GM21447 (cell line): ENCODE data around the gene HPRT1.
"Not testable (repeated sequence)": the region's sequence is repeated elsewhere in the genome, so short reads cannot be mapped to it uniquely, and the experiment has no call there.

Experiments
- ATAC-seq: cut with Tn5 transposase; IDR thresholded peaks from one replicate; pipeline ENCODE4 v1.9.1; 2021; ENCODE audit not compliant: unreplicated experiment

HPRT1 gene, protein sequence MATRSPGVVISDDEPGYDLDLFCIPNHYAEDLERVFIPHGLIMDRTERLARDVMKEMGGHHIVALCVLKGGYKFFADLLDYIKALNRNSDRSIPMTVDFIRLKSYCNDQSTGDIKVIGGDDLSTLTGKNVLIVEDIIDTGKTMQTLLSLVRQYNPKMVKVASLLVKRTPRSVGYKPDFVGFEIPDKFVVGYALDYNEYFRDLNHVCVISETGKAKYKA

DNA sequence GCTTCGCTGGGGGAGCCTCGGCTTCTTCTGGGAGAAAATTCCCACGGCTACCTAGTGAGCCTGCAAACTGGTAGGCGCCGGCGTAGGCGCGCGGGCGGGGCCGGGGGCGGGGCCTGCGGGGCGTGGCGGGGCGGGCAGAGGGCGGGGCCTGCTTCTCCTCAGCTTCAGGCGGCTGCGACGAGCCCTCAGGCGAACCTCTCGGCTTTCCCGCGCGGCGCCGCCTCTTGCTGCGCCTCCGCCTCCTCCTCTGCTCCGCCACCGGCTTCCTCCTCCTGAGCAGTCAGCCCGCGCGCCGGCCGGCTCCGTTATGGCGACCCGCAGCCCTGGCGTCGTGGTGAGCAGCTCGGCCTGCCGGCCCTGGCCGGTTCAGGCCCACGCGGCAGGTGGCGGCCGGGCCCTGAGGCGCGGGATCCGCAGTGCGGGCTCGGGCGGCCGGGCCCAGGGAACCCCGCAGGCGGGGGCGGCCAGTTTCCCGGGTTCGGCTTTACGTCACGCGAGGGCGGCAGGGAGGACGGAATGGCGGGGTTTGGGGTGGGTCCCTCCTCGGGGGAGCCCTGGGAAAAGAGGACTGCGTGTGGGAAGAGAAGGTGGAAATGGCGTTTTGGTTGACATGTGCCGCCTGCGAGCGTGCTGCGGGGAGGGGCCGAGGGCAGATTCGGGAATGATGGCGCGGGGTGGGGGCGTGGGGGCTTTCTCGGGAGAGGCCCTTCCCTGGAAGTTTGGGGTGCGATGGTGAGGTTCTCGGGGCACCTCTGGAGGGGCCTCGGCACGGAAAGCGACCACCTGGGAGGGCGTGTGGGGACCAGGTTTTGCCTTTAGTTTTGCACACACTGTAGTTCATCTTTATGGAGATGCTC, at the start of gene HPRT1:
TSS of gene HPRT1 (plus strand) at position 161 of the 857 bp plus-strand sequence. CDS start at position 308, 147 bp downstream.
- ATAC-seq: peak; percentile 90

DNA sequence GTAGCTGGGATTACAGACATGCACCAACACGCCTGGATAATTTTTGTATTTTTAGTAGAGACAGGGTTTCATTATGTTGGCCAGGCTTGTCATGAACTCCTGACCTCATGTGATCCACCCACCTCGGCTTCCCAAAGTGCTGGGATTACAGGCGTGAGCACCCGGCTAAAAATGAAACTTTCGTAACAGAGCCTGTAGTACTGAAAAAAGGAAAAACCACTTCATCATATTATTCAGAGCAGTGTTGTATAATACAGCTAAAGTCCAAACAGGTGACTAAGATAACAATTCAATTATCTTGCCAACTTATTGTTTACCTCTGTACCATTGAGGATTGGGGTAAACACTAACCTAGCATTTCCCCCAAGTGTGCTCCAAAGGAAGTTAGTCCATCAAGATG, 43.9 kb upstream of the HPRT1 start:
- no peak for ATAC-seq

DNA sequence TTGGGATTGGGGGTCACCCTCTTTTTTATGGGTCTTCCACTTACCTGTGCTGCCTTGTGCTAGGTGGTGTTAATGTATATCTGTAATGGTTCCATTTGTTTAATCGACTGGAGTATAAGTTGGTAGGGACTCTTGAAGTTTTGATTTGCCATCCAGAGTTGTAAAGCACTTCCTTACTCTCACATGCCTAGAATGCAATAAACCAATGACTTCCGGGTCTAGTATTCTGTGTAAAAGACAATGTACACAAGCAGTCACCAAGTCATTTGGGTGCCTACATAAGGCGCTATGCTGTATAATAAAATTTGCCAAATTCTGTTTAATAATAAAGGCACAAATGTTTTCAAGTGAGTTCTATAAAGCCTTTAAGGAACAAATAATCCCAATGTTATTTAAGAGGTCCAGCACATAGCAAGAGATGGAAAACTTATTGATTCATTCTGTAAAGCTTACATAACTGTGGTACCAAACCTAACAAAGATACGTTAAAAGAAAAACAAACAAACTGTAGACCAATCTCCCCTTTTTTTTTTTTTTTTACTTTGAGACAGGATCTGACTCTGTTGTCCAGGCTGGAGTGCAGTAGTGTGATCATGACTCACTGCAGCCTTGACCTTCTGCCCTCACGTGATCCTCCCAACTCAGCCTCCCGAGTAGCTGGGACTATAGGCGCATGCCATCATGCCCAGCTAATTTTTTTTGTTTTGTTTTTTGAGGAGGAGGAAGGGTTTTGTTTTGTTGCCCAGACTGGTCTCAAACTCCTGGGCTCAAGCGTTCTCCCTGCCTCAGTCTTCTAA, 41.5 kb upstream of the HPRT1 start:
- ATAC-seq: no peak

DNA sequence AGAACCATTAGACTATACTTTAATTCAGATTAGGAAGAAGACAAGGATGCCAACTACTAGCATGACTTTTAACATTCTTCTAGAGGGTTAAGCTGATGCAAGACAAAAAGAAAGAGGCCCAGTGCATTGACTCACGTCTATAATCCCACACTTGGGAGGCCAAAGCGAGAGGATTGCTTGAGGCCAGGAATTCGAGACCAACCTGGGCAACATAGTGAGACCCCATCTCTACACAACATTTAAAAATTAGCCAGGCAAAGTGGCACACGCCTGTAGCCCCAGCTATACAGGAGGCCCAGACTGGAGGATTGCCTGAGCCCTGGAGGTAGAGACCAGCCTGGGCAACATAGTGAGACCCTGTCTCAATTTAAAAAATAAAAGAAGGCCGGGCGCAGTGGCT, 40.2 kb upstream of the HPRT1 start:
- ATAC-seq: no peak

DNA sequence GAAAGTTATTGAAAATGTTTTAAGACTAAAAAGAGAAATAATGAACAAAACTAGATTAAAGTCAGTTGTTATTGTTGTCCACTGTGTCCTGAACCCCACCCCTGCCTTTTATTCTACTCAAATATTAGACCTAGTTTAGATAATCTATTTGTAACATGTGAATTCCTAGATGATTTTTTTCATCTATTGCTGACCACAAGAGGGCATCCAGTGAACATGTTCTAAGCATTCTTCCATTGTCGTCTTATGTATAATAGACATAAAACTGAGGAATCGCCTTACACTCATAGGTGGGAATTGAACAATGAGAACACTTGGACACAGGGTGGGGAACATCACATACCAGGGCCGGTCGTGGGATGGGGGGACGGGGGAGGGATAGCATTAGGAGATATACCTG, 36.4 kb upstream of the HPRT1 start:
- ATAC-seq: no peak

DNA sequence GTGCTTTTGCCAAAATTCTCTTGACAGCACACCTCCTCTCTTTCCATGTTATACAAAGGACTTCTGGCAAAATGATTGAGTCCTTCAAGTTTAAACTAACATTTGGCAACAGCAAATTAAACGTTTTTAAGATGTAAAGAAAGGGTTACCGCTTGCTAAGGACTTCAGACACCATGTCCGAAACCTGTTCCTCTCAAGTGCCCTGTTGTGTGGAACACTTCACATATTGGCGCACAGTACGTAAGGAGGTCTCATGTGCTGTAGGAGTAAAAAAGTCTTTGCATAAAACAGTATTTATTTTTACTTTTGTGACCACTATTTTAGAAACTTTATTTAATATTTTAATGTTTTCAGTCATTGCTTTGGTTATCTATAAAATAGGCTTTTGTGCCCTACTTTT, 33.7 kb upstream of the HPRT1 start:
- no peak for ATAC-seq

DNA sequence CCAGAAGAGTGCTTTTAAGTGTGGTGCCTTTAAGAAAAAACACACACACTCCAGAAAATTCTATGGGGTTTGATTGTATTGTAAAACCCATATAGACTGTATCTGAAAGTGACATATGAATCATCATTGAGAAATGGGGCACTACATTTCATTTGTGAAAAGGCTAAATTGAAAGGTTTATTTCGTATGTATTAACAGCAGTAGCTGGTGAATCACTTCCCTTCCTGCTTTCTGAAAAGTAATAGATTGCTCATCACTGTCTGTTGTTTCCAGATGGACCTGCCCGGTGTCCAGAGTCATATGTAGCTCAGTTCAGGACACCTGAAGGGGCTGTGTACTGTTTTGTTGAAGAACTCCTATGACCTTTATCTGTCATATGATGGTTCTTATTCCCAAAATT, 28.1 kb upstream of the HPRT1 start:
- no peak for ATAC-seq

DNA sequence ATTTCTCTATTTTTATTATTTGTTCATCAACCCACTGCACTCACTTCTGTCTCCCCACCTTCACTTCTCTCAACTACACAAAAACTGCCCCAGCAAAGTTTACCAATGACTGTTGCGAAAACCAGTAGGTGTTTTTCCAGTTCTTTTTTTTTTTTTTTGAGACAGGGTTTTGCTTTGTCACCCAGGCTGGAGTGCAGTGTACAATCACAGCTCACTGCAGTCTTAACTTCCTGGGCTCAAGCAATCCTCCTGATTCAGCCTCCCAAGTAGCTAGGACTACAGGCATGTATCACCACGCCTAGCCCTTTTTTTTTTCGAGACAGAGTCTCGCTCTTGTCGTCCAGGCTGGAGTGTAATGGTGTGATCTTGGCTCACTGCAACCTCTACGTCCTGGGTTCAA, 24.1 kb upstream of the HPRT1 start:
- no peak for ATAC-seq

DNA sequence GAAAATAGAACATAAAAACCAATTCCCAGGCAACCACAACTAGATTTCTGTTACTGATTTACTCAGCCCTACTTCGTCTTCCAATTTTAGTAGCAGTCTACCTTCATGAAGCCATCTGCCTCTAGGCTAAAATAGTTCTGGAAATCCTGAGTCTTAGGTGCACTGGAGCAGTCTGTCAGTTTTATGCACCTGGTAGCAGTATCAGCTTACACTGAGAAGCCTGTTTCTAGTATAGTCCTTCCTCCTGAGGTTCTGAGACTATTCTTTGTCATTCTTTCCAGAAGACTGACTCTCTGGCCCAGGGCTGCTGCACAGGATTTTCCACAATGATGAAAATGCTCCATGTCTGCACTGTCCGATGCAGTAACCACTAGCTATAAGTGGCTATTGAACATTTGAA, 16.9 kb upstream of the HPRT1 start:
- peak; percentile 88 for ATAC-seq

DNA sequence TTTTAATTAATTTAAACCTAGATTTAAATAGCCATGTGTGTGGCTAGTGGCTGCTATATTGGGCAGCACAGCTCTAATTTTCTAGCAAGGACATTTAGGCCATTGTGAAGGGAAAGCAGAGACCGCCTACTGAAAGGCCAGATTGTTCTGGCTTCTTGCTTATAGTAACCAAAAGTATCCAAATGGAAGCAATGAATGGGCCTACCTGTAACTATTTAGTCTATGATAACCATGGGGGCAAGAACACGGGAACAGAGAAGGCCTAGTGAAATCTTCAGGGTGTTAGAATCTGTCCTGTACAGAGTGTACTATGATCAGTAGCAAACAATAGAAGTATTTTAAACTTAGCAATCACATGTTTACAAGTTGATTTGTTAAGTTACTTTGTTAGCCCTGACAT, 16.5 kb upstream of the HPRT1 start:
- ATAC-seq: no peak

DNA sequence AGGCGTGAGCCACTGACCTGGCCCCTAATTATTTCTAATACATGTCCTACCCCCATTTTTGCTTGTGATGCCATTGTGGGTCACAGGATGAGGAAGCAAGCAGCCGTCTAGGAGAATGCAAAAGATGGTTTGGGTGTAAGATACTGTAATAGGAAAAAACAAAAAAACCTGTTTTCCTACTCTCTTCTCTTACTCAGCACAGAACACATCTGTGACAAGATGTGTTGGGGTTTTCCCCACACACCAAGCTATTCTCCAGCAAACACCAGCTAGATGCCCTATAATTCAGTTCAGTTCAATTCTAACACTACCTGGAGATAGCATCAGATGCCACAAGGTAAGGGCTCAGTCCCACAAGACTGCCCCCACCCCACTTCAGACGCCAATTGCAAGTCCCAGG, 15.3 kb upstream of the HPRT1 start:
- ATAC-seq: no peak

DNA sequence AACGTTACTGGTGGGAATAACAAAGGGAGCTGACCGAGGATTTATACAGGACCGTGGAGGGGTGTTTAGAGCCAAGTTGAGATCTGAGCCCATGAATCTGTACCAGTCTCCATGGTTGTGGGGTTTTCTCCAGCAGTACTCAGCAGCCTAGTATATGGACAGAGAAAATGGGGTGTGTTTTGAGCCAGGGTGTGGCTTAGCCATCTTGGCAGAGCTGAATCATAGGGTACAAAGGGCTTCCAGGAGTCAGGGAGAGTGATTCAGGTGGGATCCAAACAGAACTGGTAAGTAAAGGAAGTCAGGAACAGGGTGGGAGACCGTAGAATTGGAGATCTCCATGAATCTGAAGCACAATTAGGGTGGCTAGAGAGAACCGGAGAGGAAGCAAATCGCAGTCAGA, 7.4 kb upstream of the HPRT1 start:
- no peak for ATAC-seq

DNA sequence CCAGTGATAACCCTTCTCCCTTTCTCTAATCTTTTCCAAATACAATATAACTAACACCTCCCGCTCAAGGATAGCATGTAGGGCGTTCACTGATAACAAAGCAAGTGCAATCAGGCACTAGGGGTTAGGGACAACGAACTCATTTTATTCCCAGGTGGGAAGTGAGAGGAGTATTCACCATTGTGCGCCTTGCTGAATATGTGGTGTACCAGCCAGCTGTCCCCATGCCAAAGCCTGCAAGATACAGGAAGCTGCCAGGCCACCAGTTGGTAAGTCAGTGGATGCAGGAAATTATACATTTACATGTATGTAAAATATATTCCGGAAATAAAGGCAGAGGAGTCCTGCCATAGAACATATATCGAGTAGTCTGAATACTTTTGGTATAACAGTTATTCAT, 6.3 kb upstream of the HPRT1 start:
- no peak for ATAC-seq

DNA sequence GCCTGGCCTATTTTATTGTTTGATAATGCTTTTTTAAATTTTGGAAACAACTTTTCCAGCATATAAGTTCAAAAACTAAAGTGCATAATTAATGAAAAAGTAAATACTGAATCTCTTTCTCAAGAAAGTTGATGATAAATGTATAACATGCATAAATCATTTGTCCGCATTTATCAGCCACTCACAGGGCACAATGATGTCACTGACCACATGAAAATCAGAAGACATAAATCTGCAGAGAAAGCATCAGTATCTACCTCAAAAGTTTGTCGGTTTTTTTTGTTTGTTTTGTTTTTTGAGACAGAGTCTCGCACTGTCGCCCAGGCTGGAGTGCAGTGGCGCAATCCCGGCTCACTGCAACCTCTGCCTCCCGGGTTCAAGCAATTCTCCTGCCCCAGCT, 5.5 kb upstream of the HPRT1 start:
- ATAC-seq: no peak

DNA sequence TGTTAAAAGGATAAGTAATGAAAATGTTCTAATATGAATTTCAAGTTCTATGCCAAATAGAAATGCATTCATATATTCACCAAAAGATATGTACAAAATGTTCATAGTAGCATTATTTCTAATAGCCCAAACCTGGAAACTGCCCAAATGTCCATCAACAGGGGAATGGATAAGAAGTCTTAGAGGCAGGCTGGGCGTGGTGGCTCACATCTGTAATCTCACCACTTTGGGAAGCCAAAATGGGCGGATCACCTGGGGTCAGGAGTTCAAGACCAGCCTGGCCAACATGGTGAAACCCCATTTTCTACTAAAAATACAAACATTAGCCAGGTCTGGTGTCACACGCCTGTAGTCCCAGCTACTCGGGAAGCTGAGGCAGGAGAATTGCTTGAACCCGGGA, 2.3 kb upstream of the HPRT1 start:
- ATAC-seq: no peak

DNA sequence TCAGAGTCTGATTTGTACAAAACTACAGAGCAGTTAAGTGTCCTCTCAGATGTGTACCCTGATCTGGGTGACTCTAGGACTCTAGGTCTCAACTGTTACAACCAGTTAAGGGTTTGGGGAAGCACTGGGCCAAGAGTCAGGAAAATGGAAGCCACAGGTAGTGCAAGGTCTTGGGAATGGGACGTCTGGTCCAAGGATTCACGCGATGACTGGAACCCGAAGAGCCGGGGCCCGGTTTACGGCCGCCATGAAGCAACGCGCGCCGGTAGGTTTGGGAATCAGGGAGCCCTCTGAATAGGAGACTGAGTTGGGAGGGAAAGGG, 321 bp upstream of the HPRT1 start:
- ATAC-seq: peak; percentile 11

DNA sequence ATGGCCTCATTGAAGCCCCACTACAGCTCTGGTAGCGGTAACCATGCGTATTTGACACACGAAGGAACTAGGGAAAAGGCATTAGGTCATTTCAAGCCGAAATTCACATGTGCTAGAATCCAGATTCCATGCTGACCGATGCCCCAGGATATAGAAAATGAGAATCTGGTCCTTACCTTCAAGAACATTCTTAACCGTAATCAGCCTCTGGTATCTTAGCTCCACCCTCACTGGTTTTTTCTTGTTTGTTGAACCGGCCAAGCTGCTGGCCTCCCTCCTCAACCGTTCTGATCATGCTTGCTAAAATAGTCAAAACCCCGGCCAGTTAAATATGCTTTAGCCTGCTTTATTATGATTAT, 876 bp downstream of the HPRT1 start:
- no peak for ATAC-seq

DNA sequence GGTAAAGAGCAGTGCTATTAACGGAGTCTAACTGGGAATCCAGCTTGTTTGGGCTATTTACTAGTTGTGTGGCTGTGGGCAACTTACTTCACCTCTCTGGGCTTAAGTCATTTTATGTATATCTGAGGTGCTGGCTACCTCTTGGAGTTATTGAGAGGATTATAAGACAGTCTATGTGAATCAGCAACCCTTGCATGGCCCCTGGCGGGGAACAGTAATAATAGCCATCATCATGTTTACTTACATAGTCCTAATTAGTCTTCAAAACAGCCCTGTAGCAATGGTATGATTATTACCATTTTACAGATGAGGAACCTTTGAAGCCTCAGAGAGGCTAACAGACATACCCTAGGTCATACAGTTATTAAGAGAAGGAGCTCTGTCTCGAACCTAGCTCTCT, 1.5 kb downstream of the HPRT1 start:
- no peak for ATAC-seq

DNA sequence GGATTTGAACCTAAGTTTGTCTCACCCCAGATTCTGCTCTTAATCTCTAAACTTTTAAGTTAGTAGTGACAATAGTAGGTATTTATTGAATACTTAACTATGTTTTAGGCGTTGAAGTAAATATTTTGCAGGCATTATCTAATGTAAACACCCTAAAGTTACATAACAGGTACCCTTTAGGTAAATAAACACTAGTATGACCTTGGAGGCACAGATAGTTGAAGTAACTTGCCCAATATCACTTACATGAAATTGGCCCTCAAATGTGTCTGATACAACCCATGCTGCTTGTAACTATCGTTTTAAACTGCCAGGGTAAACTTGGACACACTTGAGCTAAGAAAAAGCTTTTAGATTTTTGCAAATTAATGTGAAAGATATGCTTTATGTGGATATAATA, 3.0 kb downstream of the HPRT1 start:
- ATAC-seq: no peak

DNA sequence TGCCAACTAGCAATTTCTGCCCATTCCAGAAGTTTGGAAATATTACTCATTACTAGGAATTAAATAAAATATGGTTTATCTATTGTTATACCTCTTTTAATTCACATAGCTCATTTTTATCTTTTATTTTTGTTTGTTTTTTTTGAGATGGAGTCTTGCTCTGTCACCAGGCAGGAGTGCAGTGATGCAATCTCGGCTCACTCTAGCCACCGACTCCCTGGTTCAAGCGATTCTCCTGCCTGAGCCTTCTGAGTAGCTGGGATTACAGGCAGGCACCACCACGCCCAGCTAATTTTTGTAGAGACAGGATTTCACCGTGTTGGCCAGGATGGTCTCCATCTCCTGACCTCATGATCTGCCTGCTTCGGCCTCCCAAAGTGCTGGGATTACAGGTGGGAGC, 4.5 kb downstream of the HPRT1 start:
- not testable (repeated sequence) for ATAC-seq

DNA sequence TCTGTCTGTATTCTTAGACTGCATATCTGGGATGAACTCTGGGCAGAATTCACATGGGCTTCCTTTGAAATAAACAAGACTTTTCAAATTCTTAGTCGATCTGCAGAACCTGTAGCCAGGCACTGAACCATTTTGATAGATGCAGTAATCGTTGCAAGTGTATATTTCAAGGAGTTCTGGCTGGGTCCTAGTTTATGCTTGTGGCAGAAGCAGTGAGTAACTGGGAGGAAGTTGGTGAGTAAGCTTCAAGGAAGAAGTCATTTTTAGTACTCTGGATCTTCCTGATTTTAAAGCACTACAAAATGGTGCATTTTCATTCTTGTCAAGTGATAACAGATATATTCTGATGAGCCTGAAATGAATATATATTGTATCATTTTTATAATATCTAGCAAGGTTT, 9.5 kb downstream of the HPRT1 start:
- ATAC-seq: no peak

DNA sequence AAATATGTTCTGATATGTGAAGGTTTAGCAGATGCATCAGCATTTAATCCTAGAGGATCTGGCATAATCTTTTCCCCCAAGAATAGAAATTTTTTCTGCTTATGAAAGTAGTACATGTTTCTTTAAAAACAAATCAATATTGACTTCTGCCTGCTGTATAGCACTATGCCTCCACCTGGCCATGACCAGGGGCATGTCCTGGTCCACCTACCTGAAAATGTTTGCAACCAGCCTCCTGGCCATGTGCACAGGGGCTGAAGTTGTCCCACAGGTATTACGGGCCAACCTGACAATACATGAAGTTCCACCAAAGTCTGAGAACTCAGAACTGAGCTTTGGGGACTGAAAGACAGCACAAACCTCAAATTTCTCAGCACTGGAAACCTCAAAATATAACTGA, 10.0 kb downstream of the HPRT1 start:
- ATAC-seq: no peak
